OCI-LY1 (cell line): Measurements from ENCODE around the gene SLC41A1.

ENCODE experiments used
- H2AFZ ChIP-seq: fragments of 200-600 bp; sonication (generic), shearing (Covaris generic); 2 replicates; pipeline ENCODE4 v1.6.0; 2014; ENCODE audit warnings: antibody characterized with exemption, mild to moderate bottlenecking, low read length
- H3F3A ChIP-seq: fragments of 200-600 bp; sonication (generic), shearing (Covaris generic); 2 replicates; pipeline ENCODE4 v1.6.0; 2014; ENCODE audit warnings: mild to moderate bottlenecking, antibody characterized with exemption, low read length, moderate library complexity; ENCODE audit not compliant: insufficient read depth
- H3K27ac ChIP-seq: fragments of 200-600 bp; sonication (generic); 2 replicates; pipeline ENCODE4 v1.5.1; 2014; ENCODE audit warnings: low read length, mixed run types, mild to moderate bottlenecking, low read depth; ENCODE audit not compliant: poor library complexity, severe bottlenecking
- H3K27me3 ChIP-seq: fragments of 200-600 bp; sonication (generic); 2 replicates; pipeline ENCODE4 v1.6.0; 2014; ENCODE audit warnings: antibody characterized with exemption, mild to moderate bottlenecking, low read length, moderate library complexity; ENCODE audit not compliant: insufficient read depth
- H3K36me3 ChIP-seq: fragments of 200-600 bp; sonication (generic); 2 replicates; pipeline ENCODE4 v1.6.1; 2014; ENCODE audit warnings: mild to moderate bottlenecking, antibody characterized with exemption, low read length, moderate library complexity, mixed read lengths; ENCODE audit not compliant: insufficient read depth
- H3K4me1 ChIP-seq: fragments of 200-600 bp; sonication (generic); 2 replicates; pipeline ENCODE4 v1.5.1; 2014; ENCODE audit warnings: mild to moderate bottlenecking, low read length, moderate library complexity; ENCODE audit not compliant: insufficient read depth, severe bottlenecking
- H3K4me2 ChIP-seq: fragments of 200-600 bp; sonication (generic), shearing (Covaris generic); 2 replicates; pipeline ENCODE4 v1.6.1; 2014; ENCODE audit warnings: low read length
- H3K4me3 ChIP-seq: fragments of 200-600 bp; sonication (generic); 2 replicates; pipeline ENCODE4 v1.5.1; 2014; ENCODE audit warnings: low read length, low read depth, mild to moderate bottlenecking, mixed read lengths; ENCODE audit not compliant: poor library complexity, severe bottlenecking
- H3K79me2 ChIP-seq: fragments of 200-600 bp; shearing (Covaris generic); 2 replicates; pipeline ENCODE4 v1.6.1; 2016; ENCODE audit warnings: mixed run types, low read length, mixed read lengths; ENCODE audit not compliant: insufficient read depth
- H3K9ac ChIP-seq: fragments of 200-600 bp; sonication (generic), shearing (Covaris generic); 2 replicates; pipeline ENCODE4 v1.6.1; 2014; ENCODE audit warnings: mild to moderate bottlenecking, low read length, mixed read lengths
- H3K9me2 ChIP-seq: fragments of 200-600 bp; sonication (generic), shearing (Covaris generic); 2 replicates; pipeline ENCODE4 v1.6.1; 2014; ENCODE audit warnings: low read depth, mild to moderate bottlenecking, low read length, mixed read lengths
- H3K9me3 ChIP-seq: fragments of 200-600 bp; shearing (Covaris generic); 2 replicates; pipeline ENCODE4 v1.6.1; 2014; ENCODE audit warnings: low read length, mixed read lengths
- H4K20me1 ChIP-seq: fragments of 200-600 bp; sonication (generic), shearing (Covaris generic); 2 replicates; pipeline ENCODE4 v1.6.0; 2016; ENCODE audit warnings: mild to moderate bottlenecking, low read length; ENCODE audit not compliant: insufficient read depth
- CTCF ChIP-seq: fragments of 200-600 bp; sonication (generic), shearing (Covaris generic); IDR thresholded peaks from 2 replicates; pipeline ENCODE4 v1.5.1; 2017; ENCODE audit warnings: mild to moderate bottlenecking, antibody characterized with exemption, low read length, moderate library complexity, mixed read lengths
- EZH2 ChIP-seq: fragments of 200-600 bp; sonication (generic), shearing (Covaris generic); IDR thresholded peaks from 2 replicates; pipeline ENCODE4 v1.8.0; 2017; ENCODE audit warnings: borderline replicate concordance, mixed run types, mild to moderate bottlenecking, antibody characterized with exemption, low read length, moderate library complexity, mixed read lengths

SLC41A1 gene

GRCh38 chr1:205800981-205801703 is 11.9 kb downstream of the SLC41A1 start:
- Histone ChIP-seq H3K27me3 (no peaks in the 10 kb centered on the region), H3F3A (no peaks in the 10 kb centered on the region), H3K79me2 (no peaks in the 10 kb centered on the region), H3K27ac (no peak overlapping the region), H4K20me1 (no peaks in the 10 kb centered on the region), H3K9me3 (no peaks in the 10 kb centered on the region), H3K4me1 (no peaks in the 10 kb centered on the region), H3K4me3 (no peak overlapping the region), H3K9me2 (no peaks in the 10 kb centered on the region), H3K36me3 (no peaks in the 10 kb centered on the region), H3K9ac (no peak overlapping the region), H3K4me2 (no peak overlapping the region), H2AFZ (no peak overlapping the region)
- no peak for TF ChIP-seq CTCF

- Histone ChIP-seq H3K27ac (no peak overlapping the region), H3F3A (no peaks in the 10 kb centered on the region), H3K4me2 (no peak overlapping the region), H3K9me3 (no peaks in the 10 kb centered on the region), H3K9me2 (no peaks in the 10 kb centered on the region), H4K20me1 (no peaks in the 10 kb centered on the region), H3K79me2 (no peaks in the 10 kb centered on the region), H2AFZ (no peak overlapping the region), H3K4me1 (no peaks in the 10 kb centered on the region), H3K4me3 (no peak overlapping the region), H3K36me3 (no peaks in the 10 kb centered on the region), H3K27me3 (no peaks in the 10 kb centered on the region), H3K9ac (no peak overlapping the region)
- TF ChIP-seq CTCF: no peak
- TF ChIP-seq EZH2: no peak
Measured at GRCh38 chr1:205800427-205800826, 12.6 kb downstream of the SLC41A1 start.

GRCh38 chr1:205798577-205798976 is 14.4 kb downstream of the SLC41A1 start:
- no peaks in the 10 kb centered on the region for H3K9me2 ChIP-seq
- no peak overlapping the region for H3K9ac ChIP-seq
- no peak for TF ChIP-seq EZH2
- no peak for TF ChIP-seq CTCF

More at GRCh38 chr1:205798577-205798976, 14.4 kb downstream of the SLC41A1 start:
- H3K9me3 ChIP-seq: no peaks in the 10 kb centered on the region
- no peaks in the 10 kb centered on the region for H3K4me1 ChIP-seq
- H3K79me2 ChIP-seq: no peaks in the 10 kb centered on the region
- no peak overlapping the region for H3K4me2 ChIP-seq
- H2AFZ ChIP-seq: no peak overlapping the region
- no peaks in the 10 kb centered on the region for H4K20me1 ChIP-seq
- no peaks in the 10 kb centered on the region for H3F3A ChIP-seq
- no peaks in the 10 kb centered on the region for H3K36me3 ChIP-seq
- no peak overlapping the region for H3K4me3 ChIP-seq
- H3K27me3 ChIP-seq: no peaks in the 10 kb centered on the region
- H3K27ac ChIP-seq: no peak overlapping the region
